ENCODE results near the gene ARHGAP31. TPM values are rescaled to one million over a fixed set of nuclear protein-coding genes. Genes with fewer than 3 reads are reported as not detected.

ARHGAP31 gene
- total and polyA plus RNA-seq, 7 donors, result 1.9 to 13.2 (median 5.3) TPM

DNA sequence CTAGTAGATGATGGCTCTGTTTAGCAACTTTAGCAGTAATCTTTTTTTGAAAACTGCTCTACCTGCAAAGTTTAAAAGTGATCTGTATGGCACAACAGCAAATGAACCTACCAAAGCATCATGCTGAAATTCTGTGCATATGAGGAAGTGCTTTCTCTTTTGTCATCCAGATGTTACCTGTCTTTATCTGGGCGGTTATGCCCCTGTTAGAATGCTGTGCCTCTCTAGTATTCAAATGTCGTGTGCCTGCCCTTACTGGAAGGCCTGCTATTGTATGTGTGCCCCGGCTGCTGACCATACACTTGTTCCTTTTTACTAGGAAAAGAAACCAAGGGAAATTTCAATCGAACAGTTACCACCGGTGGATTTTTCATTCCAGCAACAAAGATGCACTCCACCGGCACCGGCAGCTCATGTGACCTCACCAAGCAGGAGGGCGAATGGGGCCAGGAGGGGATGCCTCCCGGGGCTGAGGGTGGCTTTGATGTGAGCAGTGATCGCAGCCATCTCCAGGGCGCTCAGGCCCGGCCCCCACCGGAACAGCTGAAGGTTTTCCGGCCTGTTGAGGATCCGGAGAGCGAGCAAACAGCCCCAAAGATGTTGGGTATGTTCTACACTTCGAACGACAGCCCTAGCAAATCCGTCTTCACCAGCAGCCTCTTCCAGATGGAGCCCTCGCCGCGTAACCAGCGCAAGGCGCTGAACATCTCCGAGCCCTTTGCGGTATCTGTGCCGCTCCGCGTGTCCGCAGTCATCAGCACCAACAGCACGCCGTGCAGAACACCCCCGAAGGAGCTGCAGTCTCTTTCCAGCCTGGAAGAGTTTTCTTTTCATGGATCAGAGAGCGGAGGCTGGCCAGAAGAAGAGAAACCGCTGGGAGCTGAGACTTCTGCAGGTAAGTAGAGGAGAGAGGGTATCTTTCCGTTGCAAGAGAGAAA is 107.6 kb downstream of the ARHGAP31 start:
- no peaks in the 10 kb centered on the region for H3K9me3 ChIP-seq
- H3K27me3 ChIP-seq (ENCODE audit: insufficient read depth in 3 of 3, low read length in 2 of 3), result no peaks in the 10 kb centered on the region
- ATAC-seq (no peak), DNase-seq (no peak)
- no peaks in the 10 kb centered on the region for H3K4me1 ChIP-seq
- peaks cover 0 to 26% of the 10 kb centered on the region in 2 donors for H3K36me3 ChIP-seq (ENCODE audit: insufficient read depth in 1 of 2, low read depth in 1 of 2)
- no peak overlapping the region for H3K4me3 ChIP-seq
- H3K27ac ChIP-seq, result no peak overlapping the region
- 70 to 77% (median 75%) methylated on average over 36 of the region's 36 CpGs for WGBS, 3 donors
- TF ChIP-seq, protein P1, sequence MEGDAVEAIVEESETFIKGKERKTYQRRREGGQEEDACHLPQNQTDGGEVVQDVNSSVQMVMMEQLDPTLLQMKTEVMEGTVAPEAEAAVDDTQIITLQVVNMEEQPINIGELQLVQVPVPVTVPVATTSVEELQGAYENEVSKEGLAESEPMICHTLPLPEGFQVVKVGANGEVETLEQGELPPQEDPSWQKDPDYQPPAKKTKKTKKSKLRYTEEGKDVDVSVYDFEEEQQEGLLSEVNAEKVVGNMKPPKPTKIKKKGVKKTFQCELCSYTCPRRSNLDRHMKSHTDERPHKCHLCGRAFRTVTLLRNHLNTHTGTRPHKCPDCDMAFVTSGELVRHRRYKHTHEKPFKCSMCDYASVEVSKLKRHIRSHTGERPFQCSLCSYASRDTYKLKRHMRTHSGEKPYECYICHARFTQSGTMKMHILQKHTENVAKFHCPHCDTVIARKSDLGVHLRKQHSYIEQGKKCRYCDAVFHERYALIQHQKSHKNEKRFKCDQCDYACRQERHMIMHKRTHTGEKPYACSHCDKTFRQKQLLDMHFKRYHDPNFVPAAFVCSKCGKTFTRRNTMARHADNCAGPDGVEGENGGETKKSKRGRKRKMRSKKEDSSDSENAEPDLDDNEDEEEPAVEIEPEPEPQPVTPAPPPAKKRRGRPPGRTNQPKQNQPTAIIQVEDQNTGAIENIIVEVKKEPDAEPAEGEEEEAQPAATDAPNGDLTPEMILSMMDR (IDR thresholded peaks at IDR 0.05), result no peak
- intact Hi-C loops (cut with DNase I), result no loop called here

DNA sequence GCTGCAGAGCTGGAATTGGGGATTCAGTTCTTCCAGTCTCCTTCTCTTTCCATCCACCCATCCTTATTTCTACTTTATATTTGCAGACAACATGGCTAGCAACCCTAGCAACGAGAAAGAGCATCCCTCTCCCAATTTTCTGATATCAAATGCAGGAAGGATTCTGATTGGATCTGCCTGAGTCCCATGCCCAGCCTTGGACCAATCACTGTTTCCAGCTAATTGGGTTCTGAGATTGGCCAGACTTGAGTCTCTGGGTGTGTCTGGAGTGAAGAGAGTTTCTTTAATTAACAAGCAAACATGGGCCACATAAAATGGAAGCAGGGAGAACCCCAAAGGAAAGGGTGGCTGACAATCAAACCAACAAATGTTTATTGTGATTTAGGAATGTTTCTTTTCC is 108.6 kb downstream of the ARHGAP31 start:
- ATAC-seq, result no peak
- Histone ChIP-seq H3K4me3 (no peak overlapping the region), H3K27me3 (ENCODE audit: insufficient read depth in 3 of 3, low read length in 2 of 3) (no peaks in the 10 kb centered on the region), H3K36me3 (ENCODE audit: insufficient read depth in 1 of 2, low read depth in 1 of 2) (peaks cover 0 to 26% of the 10 kb centered on the region in 2 donors), H3K4me1 (no peaks in the 10 kb centered on the region), H3K9me3 (no peaks in the 10 kb centered on the region), H3K27ac (no peak overlapping the region)
- intact Hi-C loops (cut with DNase I), result no loop called here
- WGBS, 3 donors, result 69 to 93% (median 85%) methylated on average over 1 of the region's 1 CpG
- no peak for DNase-seq
- TF ChIP-seq, protein P1 (IDR thresholded peaks at IDR 0.05), result no peak

DNA sequence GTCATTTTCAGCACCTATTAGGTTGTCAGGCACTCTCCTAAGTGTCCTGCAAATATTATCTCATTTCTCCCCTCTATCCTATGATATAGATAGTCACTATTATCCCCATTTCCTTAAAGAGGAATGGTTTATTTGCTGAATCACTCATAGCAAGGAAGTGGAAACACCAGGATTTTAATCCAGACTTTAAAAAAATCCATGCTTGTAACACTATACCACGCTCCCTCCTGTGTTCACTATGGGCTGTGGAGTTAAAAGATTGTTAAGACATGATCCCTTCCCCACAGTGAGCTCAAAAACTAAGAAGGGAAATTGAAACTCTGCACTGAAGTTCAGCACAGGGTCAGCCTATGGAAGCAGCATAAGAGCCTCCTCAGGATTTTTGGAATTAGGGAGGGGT is 109.0 kb downstream of the ARHGAP31 start:
- intact Hi-C loops (cut with DNase I), result no loop called here
- Histone ChIP-seq H3K36me3 (ENCODE audit: insufficient read depth in 1 of 2, low read depth in 1 of 2) (peaks cover 0 to 26% of the 10 kb centered on the region in 2 donors), H3K4me1 (no peaks in the 10 kb centered on the region), H3K27me3 (ENCODE audit: insufficient read depth in 3 of 3, low read length in 2 of 3) (no peaks in the 10 kb centered on the region), H3K27ac (no peak overlapping the region), H3K4me3 (no peak overlapping the region), H3K9me3 (no peaks in the 10 kb centered on the region)
- TF ChIP-seq, protein P1 (IDR thresholded peaks at IDR 0.05), result no peak
- no peak for ATAC-seq
- WGBS, 3 donors, result 69 to 76% (median 74%) methylated on average over 1 of the region's 1 CpG
- no peak for DNase-seq

DNA sequence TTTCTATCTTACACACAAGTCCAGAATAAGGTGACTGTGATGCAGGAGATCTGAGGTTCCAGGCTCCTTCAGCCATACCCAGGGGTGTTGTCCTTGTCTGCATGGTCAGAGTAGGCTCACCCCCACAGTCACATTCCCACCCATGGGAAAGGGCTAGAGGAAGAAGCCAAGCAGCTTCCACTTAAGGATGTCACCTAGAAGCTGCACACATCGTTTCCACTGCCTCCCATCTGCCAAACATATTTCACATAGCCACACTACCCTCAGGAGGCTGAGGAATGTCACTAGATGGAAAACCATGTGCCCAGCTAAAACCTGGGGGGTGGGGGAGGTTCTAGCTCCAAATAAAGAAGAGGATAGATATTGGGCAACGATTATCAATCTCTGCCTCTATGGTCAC is 111.1 kb downstream of the ARHGAP31 start:
- H3K27me3 ChIP-seq (ENCODE audit: insufficient read depth in 3 of 3, low read length in 2 of 3), result no peaks in the 10 kb centered on the region
- WGBS, 3 donors, result 52 to 65% (median 56%) methylated on average over 2 of the region's 2 CpGs
- no peak for ATAC-seq
- H3K4me3 ChIP-seq, result no peak overlapping the region
- intact Hi-C loops (cut with DNase I), result no loop called here
- H3K4me1 ChIP-seq, result no peaks in the 10 kb centered on the region
- H3K27ac ChIP-seq, result no peak overlapping the region
- TF ChIP-seq, protein P1 (IDR thresholded peaks at IDR 0.05), result no peak
- H3K9me3 ChIP-seq, result no peaks in the 10 kb centered on the region
- no peak for DNase-seq
- peaks cover 0 to 32% of the 10 kb centered on the region in 2 donors for H3K36me3 ChIP-seq (ENCODE audit: insufficient read depth in 1 of 2, low read depth in 1 of 2)
